Ishikawa (cell line): ENCODE results near the gene PRDM11.

Experiments
- CREB1 ChIP-seq: IDR thresholded peaks from 2 replicates; pipeline ENCODE4 v1.6.1; 2012; ENCODE audit warnings: low read depth
- EGR1 ChIP-seq: IDR thresholded peaks from 2 replicates; pipeline ENCODE4 v1.6.1; 2012
- EP300 ChIP-seq: IDR thresholded peaks from 2 replicates; pipeline ENCODE4 v1.6.1; 2012; ENCODE audit warnings: borderline replicate concordance
- FOXM1 ChIP-seq: IDR thresholded peaks from 2 replicates; pipeline ENCODE4 v1.6.1; 2012; ENCODE audit warnings: low read depth, borderline replicate concordance
- RAD21 ChIP-seq: IDR thresholded peaks from 2 replicates; pipeline ENCODE4 v1.6.1; 2012; ENCODE audit warnings: low read depth
- TAF1 ChIP-seq: IDR thresholded peaks from 2 replicates; pipeline ENCODE4 v1.6.1; 2012; ENCODE audit warnings: low read depth, mild to moderate bottlenecking
- TEAD4 ChIP-seq: IDR thresholded peaks from 2 replicates; pipeline ENCODE4 v1.6.1; 2012
- YY1 ChIP-seq: IDR thresholded peaks from 2 replicates; pipeline ENCODE4 v1.6.1; 2012; ENCODE audit warnings: low read depth
- ZBTB7A ChIP-seq: IDR thresholded peaks from 2 replicates; pipeline ENCODE4 v1.6.1; 2012; ENCODE audit warnings: low read depth
- TF ChIP-seq, protein P1 (sequence below): IDR thresholded peaks from 2 replicates; pipeline ENCODE4 v1.6.1; 2012
- TF ChIP-seq, protein P2 (sequence below): IDR thresholded peaks from 2 replicates; pipeline ENCODE4 v1.6.1; 2012; ENCODE audit warnings: low read depth, mild to moderate bottlenecking

DNA sequence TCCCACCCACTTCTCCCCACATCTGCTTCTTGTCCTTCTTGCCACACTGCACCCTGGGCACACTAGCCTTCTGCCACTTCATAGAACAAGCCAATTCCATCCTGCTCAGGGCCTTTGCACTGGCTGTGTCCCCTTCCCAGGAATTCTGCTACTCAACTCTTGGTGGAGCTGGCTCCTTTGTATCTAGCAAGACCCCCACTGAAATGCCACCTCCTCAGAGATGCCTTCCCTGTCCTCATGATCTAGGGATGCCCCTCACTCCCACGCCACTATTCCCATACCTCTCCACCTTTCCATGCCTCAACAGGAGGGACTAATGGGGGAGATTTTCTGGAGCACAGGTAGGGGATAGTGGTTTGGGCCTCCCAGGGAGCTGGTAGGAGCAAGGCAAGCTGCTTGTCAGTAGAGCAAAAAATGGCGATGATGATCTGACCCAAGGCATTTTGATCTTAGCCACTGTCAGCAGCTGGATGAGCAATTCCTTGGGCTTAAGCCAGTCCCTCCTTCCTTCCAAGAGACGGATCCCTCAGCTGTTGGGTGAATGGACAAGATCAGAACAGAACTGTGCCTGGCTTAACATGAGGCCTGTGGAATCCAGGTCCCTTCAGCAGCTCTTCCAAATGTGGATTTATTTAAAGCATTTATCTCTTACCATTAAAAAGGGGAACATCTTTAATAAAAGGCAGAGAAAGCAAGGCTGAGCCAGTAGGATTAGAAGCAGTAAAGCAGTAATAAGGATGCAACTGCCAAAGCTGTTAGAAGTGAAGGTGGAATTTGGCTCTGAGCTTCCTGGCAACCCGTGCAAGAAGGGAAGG, 4.0 kb upstream of the PRDM11 start:
- no peak for TF ChIP-seq YY1
- no peak for TF ChIP-seq EP300
- TF ChIP-seq CREB1: no peak
- TF ChIP-seq, protein P1, sequence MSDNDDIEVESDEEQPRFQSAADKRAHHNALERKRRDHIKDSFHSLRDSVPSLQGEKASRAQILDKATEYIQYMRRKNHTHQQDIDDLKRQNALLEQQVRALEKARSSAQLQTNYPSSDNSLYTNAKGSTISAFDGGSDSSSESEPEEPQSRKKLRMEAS: no peak
- no peak for TF ChIP-seq FOXM1
- no peak for TF ChIP-seq RAD21
- no peak for TF ChIP-seq TAF1
- no peak for TF ChIP-seq EGR1
- TF ChIP-seq TEAD4: no peak
- TF ChIP-seq ZBTB7A: no peak
- TF ChIP-seq, protein P2, sequence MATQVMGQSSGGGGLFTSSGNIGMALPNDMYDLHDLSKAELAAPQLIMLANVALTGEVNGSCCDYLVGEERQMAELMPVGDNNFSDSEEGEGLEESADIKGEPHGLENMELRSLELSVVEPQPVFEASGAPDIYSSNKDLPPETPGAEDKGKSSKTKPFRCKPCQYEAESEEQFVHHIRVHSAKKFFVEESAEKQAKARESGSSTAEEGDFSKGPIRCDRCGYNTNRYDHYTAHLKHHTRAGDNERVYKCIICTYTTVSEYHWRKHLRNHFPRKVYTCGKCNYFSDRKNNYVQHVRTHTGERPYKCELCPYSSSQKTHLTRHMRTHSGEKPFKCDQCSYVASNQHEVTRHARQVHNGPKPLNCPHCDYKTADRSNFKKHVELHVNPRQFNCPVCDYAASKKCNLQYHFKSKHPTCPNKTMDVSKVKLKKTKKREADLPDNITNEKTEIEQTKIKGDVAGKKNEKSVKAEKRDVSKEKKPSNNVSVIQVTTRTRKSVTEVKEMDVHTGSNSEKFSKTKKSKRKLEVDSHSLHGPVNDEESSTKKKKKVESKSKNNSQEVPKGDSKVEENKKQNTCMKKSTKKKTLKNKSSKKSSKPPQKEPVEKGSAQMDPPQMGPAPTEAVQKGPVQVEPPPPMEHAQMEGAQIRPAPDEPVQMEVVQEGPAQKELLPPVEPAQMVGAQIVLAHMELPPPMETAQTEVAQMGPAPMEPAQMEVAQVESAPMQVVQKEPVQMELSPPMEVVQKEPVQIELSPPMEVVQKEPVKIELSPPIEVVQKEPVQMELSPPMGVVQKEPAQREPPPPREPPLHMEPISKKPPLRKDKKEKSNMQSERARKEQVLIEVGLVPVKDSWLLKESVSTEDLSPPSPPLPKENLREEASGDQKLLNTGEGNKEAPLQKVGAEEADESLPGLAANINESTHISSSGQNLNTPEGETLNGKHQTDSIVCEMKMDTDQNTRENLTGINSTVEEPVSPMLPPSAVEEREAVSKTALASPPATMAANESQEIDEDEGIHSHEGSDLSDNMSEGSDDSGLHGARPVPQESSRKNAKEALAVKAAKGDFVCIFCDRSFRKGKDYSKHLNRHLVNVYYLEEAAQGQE: no peak
